SK-N-SH treated with all-trans-retinoic acid at 6 μM for 48 hours (cell line): ENCODE results near the gene CYGB.

Experiments used
- ATAC-seq: fragments of 200-7000 bp; cut with Tn5 transposase; 3 replicates; pipeline ENCODE4 v1.9.1; 2020; ENCODE audit warnings: mild to moderate bottlenecking, moderate library complexity
- ARNTL ChIP-seq: fragments of 450-650 bp; formaldehyde crosslinking; IDR thresholded peaks from 2 replicates; pipeline ENCODE4 v1.5.0; 2020; ENCODE audit warnings: low read depth, mild to moderate bottlenecking, moderate library complexity, borderline replicate concordance
- BACH2 ChIP-seq: fragments of 250-450 bp; sonication (Bioruptor Pico); IDR thresholded peaks from 2 replicates; pipeline ENCODE4 v1.9.0; 2021; ENCODE audit warnings: mild to moderate bottlenecking, borderline replicate concordance
- CREB5 ChIP-seq: fragments of 250-450 bp; sonication (Bioruptor Pico); IDR thresholded peaks from 2 replicates; pipeline ENCODE4 v1.5.1; 2020; ENCODE audit warnings: low read depth, mild to moderate bottlenecking, moderate library complexity
- CSDC2 ChIP-seq: fragments of 250-450 bp; sonication (Bioruptor Pico); IDR thresholded peaks from 2 replicates; pipeline ENCODE4 v1.5.0; 2020; ENCODE audit warnings: mild to moderate bottlenecking, moderate library complexity
- CSRNP3 ChIP-seq: fragments of 250-450 bp; sonication (Bioruptor Pico); IDR thresholded peaks from 2 replicates; pipeline ENCODE4 v1.5.1; 2021; ENCODE audit warnings: mild to moderate bottlenecking, moderate library complexity
- ESRRG ChIP-seq: fragments of 250-450 bp; sonication (Bioruptor Pico); IDR thresholded peaks from 2 replicates; pipeline ENCODE4 v1.6.1; 2021; ENCODE audit warnings: mild to moderate bottlenecking
- GLIS3 ChIP-seq: fragments of 250-450 bp; sonication (Bioruptor Pico); IDR thresholded peaks from 2 replicates; pipeline ENCODE4 v1.5.0; 2020; ENCODE audit warnings: mild to moderate bottlenecking, moderate library complexity
- OSR1 ChIP-seq: fragments of 250-450 bp; sonication (Bioruptor Pico); IDR thresholded peaks from 2 replicates; pipeline ENCODE4 v1.8.0; 2022; ENCODE audit warnings: moderate library complexity, mild to moderate bottlenecking, inconsistent platforms
- PATZ1 ChIP-seq: fragments of 250-450 bp; sonication (Bioruptor Pico); IDR thresholded peaks from 2 replicates; pipeline ENCODE4 v1.8.0; 2020; ENCODE audit warnings: mild to moderate bottlenecking, moderate library complexity, borderline replicate concordance
- POU6F1 ChIP-seq: fragments of 250-450 bp; sonication (Bioruptor Pico); IDR thresholded peaks from 2 replicates; pipeline ENCODE4 v1.8.0; 2021; ENCODE audit warnings: low read depth, mild to moderate bottlenecking, moderate library complexity, borderline replicate concordance
- PPARA ChIP-seq: fragments of 250-450 bp; sonication (Bioruptor Pico); IDR thresholded peaks from 2 replicates; pipeline ENCODE4 v1.5.0; 2020; ENCODE audit warnings: mild to moderate bottlenecking, borderline replicate concordance
- SNAI2 ChIP-seq: fragments of 250-450 bp; sonication (Bioruptor Pico); IDR thresholded peaks from 2 replicates; pipeline ENCODE4 v1.5.0; 2020; ENCODE audit warnings: mild to moderate bottlenecking, moderate library complexity
- TOX ChIP-seq: fragments of 250-450 bp; sonication (Bioruptor Pico); IDR thresholded peaks from 2 replicates; pipeline ENCODE4 v1.8.0; 2021; ENCODE audit warnings: mild to moderate bottlenecking, moderate library complexity, borderline replicate concordance
- TSHZ2 ChIP-seq: fragments of 250-450 bp; sonication (Bioruptor Pico); IDR thresholded peaks from 2 replicates; pipeline ENCODE4 v1.5.0; 2020; ENCODE audit warnings: mild to moderate bottlenecking, moderate library complexity
- ZC3H10 ChIP-seq: fragments of 250-450 bp; sonication (Bioruptor Pico); IDR thresholded peaks from 2 replicates; pipeline ENCODE4 v1.5.1; 2021; ENCODE audit warnings: mild to moderate bottlenecking, moderate library complexity
- ZFP3 ChIP-seq: fragments of 250-450 bp; sonication (Bioruptor Pico); IDR thresholded peaks from 2 replicates; pipeline ENCODE4 v1.5.0; 2020; ENCODE audit warnings: mild to moderate bottlenecking, moderate library complexity
- ZFP30 ChIP-seq: fragments of 450-650 bp; formaldehyde crosslinking; IDR thresholded peaks from 2 replicates; pipeline ENCODE4 v1.5.0; 2022; ENCODE audit warnings: mild to moderate bottlenecking, moderate library complexity
- ZNF565 ChIP-seq: fragments of 450-650 bp; formaldehyde crosslinking; conservative IDR thresholded peaks from 2 replicates; pipeline ENCODE4 v1.5.0; 2020; ENCODE audit warnings: low read depth, mild to moderate bottlenecking, moderate library complexity
- ZNF70 ChIP-seq: fragments of 450-650 bp; formaldehyde crosslinking; IDR thresholded peaks from 2 replicates; pipeline ENCODE4 v1.5.0; 2020; ENCODE audit warnings: mild to moderate bottlenecking, moderate library complexity
- ZNF8 ChIP-seq: fragments of 450-650 bp; formaldehyde crosslinking; IDR thresholded peaks from 2 replicates; pipeline ENCODE4 v1.5.0; 2020; ENCODE audit warnings: mild to moderate bottlenecking, moderate library complexity

Gene CYGB

GRCh38 chr17:76578376-76578775 is 40.9 kb upstream of the CYGB start:
- ATAC-seq: no peak
- TF ChIP-seq BACH2 (no peak), ZFP30 (CRISPR knock-in tag) (no peak), ESRRG (CRISPR knock-in tag) (no peak)

GRCh38 chr17:76577876-76578275 is 40.4 kb upstream of the CYGB start:
- no peak for TF ChIP-seq ZFP3 (CRISPR knock-in tag)
- no peak for TF ChIP-seq ZFP30 (CRISPR knock-in tag)
- TF ChIP-seq ESRRG (CRISPR knock-in tag): no peak
- no peak for TF ChIP-seq ZNF70 (CRISPR knock-in tag)
- TF ChIP-seq POU6F1: no peak
- no peak for TF ChIP-seq ZC3H10 (CRISPR knock-in tag)
- TF ChIP-seq OSR1 (CRISPR knock-in tag): no peak
- no peak for TF ChIP-seq CSDC2 (CRISPR knock-in tag)
- TF ChIP-seq TSHZ2: no peak
- no peak for TF ChIP-seq BACH2
- TF ChIP-seq ZNF8 (CRISPR knock-in tag): no peak
- no peak for TF ChIP-seq SNAI2
- TF ChIP-seq PPARA (CRISPR knock-in tag): no peak
- TF ChIP-seq PATZ1: no peak
- TF ChIP-seq ZNF565 (CRISPR knock-in tag): no peak

GRCh38 chr17:76576189-76576588 is 38.7 kb upstream of the CYGB start:
- TF ChIP-seq SNAI2: no peak
- no peak for TF ChIP-seq PPARA (CRISPR knock-in tag)
- no peak for TF ChIP-seq ESRRG (CRISPR knock-in tag)
- no peak for TF ChIP-seq TOX (CRISPR knock-in tag)
- TF ChIP-seq ARNTL (CRISPR knock-in tag): no peak
- no peak for TF ChIP-seq CREB5 (CRISPR knock-in tag)
- TF ChIP-seq, all 23 proteins: peak for 0
- no peak for ATAC-seq

More at GRCh38 chr17:76577876-76578275, 40.4 kb upstream of the CYGB start:
- no peak for ATAC-seq

GRCh38 chr17:76575570-76575969 is 38.1 kb upstream of the CYGB start:
- no peak for ATAC-seq
- TF ChIP-seq ZFP3 (CRISPR knock-in tag) (no peak), CREB5 (CRISPR knock-in tag) (no peak), CSRNP3 (CRISPR knock-in tag) (no peak), CSDC2 (CRISPR knock-in tag) (no peak), GLIS3 (CRISPR knock-in tag) (no peak)
